D721Med (cell line): ENCODE data around the gene LAMA5.

Experiments used
- DNase-seq: peaks from one replicate; pipeline ENCODE4 v3.0.0; 2011; ENCODE audit warnings: low spot score; ENCODE audit not compliant: insufficient read length
- FAIRE-seq: peaks from 2 replicates; lab custom pipeline; 2011; peaks lifted over from hg19 to GRCh38; lab: Jason Lieb, UNC
- CTCF ChIP-seq: IDR thresholded peaks from 2 replicates; pipeline ENCODE4 v1.5.1; 2012; ENCODE audit warnings: mild to moderate bottlenecking, control low read depth; ENCODE audit not compliant: insufficient read depth; ENCODE audit errors: missing control alignments

The LAMA5 gene

GRCh38 chr20:62293946-62294345, 73.2 kb downstream of the LAMA5 start:
- DNase-seq (no peak), FAIRE-seq (no peak)

DNA sequence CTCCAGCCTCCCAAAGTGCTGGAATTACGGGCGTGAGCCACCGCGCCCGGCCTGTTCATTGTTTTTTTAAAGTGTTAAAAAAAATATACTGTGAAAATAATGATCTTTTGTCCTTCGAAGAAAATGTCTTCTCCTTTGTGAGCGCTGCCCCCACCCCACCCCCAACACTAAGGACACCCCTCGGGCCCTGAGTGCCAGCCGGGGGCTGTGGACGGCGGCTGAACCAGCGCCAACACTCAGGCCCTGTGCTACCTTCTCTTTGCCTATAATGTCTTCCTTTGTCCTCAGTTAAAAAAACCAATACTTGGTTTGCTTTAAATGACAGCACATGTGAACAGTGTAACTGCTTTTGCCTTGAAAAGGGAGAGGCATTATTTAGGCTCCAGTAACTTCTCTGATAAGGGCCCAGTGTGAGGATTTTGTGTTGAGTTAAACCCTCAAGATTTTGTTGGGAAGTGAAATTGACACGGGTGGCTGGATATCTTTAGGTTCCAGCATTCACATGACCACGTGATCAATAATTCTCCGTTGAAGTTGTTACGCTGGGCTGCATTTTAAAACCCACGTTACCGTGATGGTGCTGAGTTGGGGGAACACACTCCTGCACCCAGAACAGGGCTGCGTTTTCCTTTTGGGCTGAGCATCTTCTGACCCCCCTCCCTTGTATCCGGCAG, 73.9 kb downstream of the LAMA5 start:
- DNase-seq (no peak), FAIRE-seq (no peak)
- TF ChIP-seq CTCF, result no peak

More at GRCh38 chr20:62293946-62294345, 73.2 kb downstream of the LAMA5 start:
- TF ChIP-seq CTCF, result no peak

GRCh38 chr20:62292108-62292507, 75.0 kb downstream of the LAMA5 start:
- no peak for FAIRE-seq
- no peak for TF ChIP-seq CTCF

DNA sequence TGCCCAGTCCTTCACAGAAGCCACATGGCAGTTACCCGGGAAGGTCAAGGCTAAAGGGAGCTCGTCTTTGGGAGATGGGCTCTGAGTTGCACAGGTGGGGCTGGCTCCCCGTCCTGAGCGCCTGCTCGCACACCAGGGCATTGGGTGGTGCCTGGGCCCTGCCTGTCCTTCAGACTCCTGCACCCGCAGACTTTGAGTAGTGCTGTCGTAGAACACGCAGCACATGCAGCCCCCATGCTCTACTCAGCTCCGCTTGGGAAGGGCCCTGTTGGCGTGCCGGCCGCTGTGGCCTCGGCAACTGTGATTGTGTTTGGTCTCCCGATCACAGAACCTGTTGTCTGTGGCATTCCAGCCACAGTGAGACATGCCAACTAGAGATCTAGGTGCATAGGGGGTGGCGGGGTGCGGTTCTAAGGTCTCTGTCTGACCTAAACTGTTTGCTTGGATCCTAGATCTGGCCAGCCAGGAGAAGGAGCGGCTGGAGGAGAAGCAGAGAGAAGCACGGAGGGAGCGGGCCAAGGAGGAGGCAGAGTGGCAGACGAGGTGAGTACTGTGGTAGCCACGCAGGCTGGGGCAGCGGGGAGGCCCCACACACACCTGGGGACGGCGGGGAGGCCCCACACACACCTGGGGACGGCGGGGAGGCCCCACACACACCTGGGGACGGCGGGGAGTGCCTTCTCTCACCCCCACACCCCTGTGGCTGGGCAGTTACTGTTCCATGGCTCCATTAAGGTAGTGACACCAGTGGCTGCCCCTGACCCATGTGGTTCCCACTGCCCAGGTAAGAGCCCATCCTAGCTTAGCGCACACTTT, 75.7 kb downstream of the LAMA5 start:
- no peak for DNase-seq
- no peak for TF ChIP-seq CTCF

More at GRCh38 chr20:62292108-62292507, 75.0 kb downstream of the LAMA5 start:
- no peak for DNase-seq

DNA sequence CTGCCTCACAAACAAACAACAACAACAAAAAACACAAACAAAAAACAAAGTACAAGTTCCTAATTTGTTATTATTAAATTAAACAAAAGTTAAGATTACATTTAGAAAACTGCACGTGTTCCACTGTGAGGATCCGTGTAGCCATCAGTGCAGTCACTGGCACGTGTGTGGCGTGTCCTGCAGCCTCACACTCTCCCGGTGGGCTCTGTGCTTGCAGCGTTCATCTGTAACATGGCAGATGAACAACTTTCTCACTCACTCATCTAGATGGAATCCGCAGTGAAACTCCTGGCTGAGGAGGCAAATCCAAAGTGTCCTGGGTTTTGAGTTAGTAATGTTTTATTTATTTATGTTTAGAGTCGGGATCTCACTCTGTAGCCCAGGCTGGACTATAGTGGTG, 77.2 kb downstream of the LAMA5 start:
- no peak for TF ChIP-seq CTCF
- FAIRE-seq, result no peak
- DNase-seq, result no peak

More for the DNA sequence above, 75.7 kb downstream of the LAMA5 start:
- FAIRE-seq, result no peak

- DNase-seq, result no peak
- FAIRE-seq, result no peak
- TF ChIP-seq CTCF, result no peak
Measured at GRCh38 chr20:62289131-62289530, 78.0 kb downstream of the LAMA5 start.

DNA sequence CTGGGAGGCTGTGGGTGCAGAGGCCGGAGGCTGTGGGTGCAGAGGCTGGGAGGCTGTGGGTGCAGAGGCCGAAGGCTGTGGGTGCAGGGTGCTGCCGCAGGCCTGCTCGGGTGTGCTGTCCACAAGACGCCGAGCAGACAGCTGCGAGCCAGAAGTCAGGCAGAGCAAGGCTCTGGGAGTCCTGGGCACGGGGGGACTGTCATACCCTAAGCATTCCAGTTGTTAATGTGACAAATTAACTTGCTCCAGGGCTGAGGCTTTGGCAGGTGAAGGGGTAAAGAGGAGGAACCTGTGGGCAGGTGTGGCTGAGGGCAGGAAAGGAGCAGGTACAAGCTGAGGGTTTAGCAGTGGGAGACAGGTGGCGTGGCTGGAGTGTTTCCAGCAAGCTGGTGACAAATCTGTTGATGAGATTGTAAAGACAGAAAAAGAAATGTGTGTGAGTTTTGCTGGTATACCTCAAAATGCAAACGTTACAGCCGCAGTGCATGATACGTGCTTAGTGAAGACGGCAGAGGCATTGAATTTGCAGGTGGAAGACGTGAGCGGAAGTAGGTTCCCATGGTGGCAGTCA, 78.5 kb downstream of the LAMA5 start:
- DNase-seq, result no peak
- no peak for TF ChIP-seq CTCF
- FAIRE-seq, result no peak
